ENCODE data around the gene TUBB2B.
"Not testable (repeated sequence)": the region's sequence is repeated elsewhere in the genome, so short reads cannot be mapped to it uniquely, and the experiment has no call there.

The TUBB2B gene

DNA sequence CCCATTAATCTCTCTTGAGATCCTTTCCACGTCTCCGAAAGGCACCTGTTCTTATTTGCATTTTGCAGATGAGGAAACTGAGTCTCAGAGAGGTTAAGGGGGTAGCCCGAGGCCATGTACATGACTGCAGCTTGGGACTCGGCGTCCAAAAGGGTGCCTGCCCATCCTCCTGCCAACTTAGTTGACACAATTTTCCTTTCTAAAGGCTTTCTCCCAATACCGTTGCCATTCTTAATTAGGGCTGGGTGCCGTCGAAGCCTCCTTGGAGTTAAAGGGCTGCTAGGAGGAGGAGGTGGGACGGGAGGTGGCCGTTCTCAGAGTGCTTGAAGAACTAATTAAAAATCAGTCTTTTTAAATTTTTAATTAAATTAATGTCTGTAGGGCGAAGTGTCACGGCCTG is 30.7 kb upstream of the TUBB2B start:
- DNase-seq: no peak

- DNase-seq: no peak
Measured at GRCh38 chr6:3253597-3253961, 26.1 kb upstream of the TUBB2B start.

- DNase-seq: no peak
Measured at GRCh38 chr6:3252861-3253596, 25.6 kb upstream of the TUBB2B start.

GRCh38 chr6:3252369-3252768 is 24.9 kb upstream of the TUBB2B start:
- no peak for DNase-seq

GRCh38 chr6:3251462-3252314 is 24.2 kb upstream of the TUBB2B start:
- DNase-seq: peak; percentile 88

GRCh38 chr6:3250231-3250675 is 22.8 kb upstream of the TUBB2B start:
- peak; percentile 84 for DNase-seq

DNA sequence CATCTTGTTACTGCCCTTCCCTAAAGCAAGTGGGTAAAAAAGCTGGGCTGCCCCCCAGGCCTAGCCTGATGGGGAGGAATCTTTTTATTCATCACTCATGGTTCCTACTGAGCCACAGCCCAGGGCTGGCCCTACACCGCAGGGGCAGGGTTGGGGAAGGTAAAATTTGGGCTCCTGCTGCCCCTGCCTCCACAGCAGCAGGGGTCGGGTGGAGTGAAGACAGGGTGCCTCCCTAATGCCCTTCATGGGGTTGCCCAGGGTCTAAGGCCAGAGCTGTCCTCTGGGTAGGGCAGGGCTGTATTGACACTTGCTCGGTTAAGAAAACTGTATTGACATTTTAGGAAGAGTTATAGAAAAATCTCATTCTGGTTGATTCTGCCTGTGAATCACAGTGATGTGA is 22.4 kb upstream of the TUBB2B start:
- DNase-seq: no peak

DNA sequence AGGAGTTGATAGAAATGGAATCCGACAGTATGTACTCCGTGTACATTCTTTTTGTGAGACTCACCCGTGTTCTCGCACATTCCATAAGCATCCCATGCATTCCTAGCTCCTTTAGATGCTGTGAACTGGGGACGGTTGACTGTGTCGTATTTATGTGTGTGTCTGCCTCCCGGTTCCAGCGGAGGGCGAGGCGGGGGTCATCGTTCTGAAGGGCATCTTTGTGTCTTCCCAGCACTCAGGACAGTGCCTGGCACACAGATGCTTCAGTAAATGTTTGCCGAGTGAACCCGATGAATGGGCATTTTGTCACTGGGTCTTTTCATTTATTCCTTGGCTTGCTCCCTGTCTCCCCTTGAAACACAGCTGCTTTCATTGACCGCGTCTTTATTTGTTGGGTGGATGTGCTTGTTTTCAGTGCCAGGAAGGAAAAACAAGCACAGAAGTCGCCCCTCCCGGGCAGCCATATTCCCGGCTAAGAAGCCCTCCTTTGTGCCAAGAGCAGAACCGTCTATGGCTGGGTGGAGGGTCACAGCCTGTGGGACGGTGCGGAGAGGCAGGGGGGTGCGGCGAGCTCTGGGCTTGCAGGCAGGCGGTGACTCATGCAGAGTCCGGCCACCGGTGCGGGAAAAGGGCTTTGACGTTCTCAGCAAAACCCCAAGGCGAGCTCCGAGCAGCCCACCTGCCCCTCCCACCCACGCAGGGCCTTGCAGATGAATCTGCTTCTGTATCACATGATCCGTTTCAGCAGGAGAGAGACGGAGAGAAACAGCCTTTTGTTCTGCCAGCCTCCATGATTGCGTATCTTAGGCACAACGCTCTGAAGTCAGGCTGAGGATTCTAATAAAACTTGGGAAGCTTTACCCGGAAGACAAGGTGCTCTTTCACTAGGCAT is 20.0 kb upstream of the TUBB2B start:
- DNase-seq: peak; percentile 83

DNA sequence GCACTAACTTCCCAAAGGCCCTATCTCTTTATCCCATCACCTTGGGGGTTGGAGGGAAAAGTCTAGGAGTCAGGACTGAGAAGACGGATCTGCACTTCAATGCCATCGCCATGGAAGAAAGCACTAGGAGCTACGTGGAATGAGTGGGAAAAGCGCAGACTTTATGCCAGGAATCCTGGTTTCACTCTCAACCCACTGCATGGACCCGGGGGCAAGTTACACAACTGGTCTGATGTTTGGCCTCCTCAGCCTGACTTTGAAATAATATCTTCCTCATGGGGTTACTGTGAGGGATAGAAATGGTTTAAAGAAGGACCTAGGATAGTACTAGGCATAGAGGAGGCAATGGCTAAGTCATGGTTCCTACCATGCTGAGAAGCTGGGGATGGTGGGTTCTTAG is 17.8 kb upstream of the TUBB2B start:
- DNase-seq: no peak

DNA sequence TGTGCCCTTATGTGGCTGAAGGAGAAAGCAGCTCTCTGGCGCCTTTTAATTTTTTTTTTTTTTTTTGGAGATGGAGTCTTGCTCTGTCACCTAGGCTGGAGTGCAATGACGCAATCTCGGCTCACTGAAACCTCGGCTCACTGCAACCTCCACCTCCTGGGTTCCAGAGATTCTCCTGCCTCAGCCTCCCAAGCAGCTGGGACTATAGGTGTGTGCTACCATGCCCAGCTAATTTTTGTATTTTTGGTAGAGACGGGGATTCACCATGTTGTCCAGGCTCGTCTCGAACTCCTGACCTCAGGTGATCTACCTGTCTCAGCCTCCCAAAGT is 17.3 kb upstream of the TUBB2B start:
- DNase-seq: not testable (repeated sequence)

DNA sequence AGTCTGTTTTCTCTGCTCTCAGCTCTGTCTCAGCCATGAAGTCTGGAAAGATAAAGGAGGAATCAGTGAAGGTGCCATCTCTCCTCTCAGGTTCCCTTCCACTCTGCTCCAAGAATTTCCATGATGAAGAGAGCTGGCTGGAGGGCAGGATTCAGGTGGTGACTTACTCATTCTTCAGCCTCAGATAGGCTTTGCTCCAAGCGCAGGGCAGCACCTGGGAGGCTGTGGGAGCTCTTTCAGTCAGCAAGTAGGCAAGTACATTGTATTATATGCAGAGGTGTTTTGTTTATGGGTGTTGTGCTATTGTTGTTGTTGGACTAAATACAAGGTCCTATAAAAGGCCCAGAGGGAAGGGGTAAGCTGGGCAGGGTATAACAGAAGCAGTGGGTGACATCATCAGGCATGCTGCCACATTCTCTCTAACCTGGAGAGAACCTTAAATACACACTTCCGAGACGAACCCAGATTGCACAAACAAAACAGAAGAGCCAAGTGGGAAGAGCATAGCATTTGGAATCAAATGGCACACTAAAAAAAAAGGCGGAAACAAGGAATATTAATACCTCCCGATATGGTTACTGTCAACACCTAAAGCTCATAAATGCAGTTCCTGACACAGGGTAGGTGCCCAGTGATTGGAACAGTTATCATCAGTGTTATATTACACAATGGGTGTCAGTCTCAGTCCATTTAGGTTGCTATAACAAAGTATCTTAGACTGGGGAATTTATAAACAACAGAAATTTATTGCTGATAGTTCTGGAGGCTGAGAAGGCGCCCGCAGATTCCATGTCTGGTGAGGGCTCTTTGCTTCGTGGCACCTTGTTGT is 16.8 kb upstream of the TUBB2B start:
- DNase-seq: no peak

DNA sequence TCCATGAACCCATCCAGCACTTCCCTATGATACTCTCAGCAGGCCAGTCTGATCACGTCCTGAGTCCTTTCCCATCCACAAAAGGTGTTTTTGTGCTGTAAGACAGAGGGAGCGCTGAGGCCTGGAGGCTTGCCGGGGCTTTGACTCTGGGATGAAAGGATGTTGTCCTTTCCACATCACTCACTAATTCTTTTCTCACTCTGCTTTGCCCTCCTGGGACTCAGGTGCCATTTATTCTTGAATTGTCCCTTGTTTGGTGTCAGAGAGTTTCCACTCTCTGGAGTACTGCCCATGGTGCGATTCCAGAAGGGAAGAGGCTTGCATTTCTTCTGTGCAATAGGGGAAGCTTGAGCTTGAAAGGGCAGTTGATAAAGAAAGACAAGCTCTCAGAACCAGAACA is 15.3 kb upstream of the TUBB2B start:
- no peak for DNase-seq

GRCh38 chr6:3241745-3242144 is 14.3 kb upstream of the TUBB2B start:
- not testable (repeated sequence) for DNase-seq

DNA sequence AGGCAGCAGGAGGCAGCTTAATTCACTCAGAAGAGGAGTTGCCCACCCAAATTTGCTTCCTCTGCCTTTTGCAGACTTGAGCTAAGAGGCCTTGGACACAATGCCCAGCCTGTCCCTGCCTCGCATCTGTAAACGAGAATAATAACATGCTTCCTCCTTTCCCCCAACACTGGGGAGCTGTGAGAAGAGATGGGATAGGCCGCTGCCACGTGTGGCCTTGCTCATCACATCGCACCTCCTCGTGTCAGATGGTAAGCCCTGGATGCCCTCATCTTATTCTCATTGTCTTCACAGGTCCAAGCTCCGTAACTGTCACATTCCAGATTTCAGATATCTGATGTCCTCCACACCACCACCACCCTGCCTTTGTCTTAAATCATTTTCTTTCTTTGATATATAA is 13.1 kb upstream of the TUBB2B start:
- no peak for DNase-seq

GRCh38 chr6:3239110-3239830 is 11.8 kb upstream of the TUBB2B start:
- DNase-seq: no peak

DNA sequence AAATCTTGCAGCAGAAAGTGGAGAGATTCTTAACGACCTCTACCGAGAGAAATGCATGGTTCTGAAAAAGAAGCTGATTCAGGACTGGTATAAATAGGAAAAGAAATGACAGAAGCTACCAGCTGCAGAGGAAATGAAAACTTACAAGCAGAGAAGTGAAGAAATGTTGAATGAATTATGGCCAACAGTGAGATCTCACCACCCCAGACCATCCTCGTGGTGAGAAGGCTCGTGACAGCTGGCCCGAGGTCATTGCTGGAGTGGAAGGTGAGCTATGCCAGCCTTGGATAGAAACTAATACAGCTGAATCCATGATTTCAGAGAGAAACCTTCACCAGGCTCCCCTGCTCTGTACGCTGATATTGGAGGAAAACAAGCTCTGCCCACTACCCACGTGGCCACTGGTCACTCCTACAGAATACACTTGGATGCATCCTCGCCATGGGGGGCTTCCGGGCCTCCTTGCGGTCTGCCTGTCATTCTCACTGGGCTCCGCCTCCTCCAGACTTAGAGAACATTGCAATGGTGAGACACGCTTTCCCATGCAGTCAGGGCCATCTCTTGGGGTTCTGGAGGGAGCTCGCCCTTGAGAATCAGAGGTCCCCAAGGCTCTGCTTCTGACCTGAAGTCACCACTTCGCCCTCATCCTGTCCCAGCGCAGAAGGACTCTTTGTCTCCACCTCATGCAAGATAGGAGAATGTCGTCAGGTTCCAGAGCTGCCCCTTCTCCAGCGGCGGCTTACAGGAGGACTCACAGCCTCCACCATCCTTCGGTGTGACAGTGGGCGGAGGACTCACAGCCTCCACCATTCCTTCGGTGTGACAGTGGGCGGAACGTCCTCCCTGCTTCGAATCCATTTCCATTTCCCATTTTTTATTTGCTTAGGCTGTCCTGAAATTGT is 10.6 kb upstream of the TUBB2B start:
- DNase-seq: no peak

GRCh38 chr6:3236005-3236404 is 8.6 kb upstream of the TUBB2B start:
- no peak for DNase-seq

- no peak for DNase-seq
Measured at GRCh38 chr6:3235486-3235885, 8.0 kb upstream of the TUBB2B start.

- DNase-seq: no peak
Measured at GRCh38 chr6:3233904-3234303, 6.5 kb upstream of the TUBB2B start.

GRCh38 chr6:3233321-3233720 is 5.9 kb upstream of the TUBB2B start:
- DNase-seq: no peak
